GM18526 (cell line): Measurements from ENCODE around the gene CDK5R1.

ENCODE experiments used
- POLR2A ChIP-seq: IDR thresholded peaks from 3 replicates; pipeline ENCODE4 v1.6.1; 2011; ENCODE audit not compliant: insufficient read length; ENCODE audit errors: extremely low read depth

CDK5R1 gene

DNA sequence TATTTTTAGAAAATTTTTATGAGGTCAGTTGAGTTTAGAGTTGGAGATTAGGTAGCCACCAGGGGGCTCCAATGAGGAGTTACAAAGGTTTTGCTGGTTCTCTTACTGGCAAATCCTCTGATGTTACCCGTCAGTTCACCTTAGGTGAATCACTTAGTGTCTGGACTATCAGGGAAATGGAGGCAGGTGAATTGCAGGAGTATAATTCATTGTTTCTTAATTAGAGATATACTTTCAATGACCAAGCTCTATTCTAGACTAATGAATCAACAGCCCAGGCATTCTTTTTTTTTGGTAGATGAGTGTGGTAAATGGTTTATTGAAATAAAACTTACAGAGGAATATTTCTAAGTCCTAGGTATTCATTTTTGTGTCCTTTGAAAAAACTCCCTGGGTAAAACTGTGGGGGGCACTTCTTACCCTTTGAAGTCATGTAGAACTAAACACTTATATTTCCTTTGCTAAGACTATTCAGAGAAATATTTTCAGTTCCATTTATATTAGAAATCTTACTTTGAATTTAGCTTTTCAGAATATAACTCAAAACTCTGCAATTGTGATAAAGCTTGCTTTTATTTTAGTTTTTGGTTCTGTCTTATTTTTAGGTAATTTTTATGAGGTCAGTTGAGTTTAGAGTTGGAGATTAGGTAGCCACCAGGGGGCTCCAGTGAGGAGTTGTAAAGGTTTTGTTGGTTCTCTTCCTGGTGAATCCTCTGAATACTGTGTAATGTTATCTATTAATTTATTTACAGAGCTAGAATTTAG, 24.8 kb upstream of the CDK5R1 start:
- no peak for TF ChIP-seq POLR2A

DNA sequence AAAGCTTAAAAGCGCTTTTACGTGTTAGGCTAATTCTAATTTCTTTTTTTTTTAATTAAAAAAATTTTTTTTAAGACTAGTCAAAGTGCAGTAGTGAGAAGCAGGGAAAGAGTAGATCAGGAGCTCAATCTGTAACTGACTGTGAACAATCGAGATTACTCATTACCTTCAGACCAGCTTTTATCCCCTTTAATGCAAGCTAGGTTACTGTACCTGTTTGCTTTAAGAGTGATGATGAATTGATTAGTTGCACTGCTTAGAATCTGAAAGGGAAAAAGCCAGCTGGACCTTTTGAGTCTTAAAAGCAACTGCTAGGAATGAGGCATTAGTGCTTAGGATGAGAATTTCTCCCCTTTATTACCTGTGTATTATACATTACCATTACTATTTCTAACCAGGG, 23.5 kb upstream of the CDK5R1 start:
- TF ChIP-seq POLR2A, result no peak

DNA sequence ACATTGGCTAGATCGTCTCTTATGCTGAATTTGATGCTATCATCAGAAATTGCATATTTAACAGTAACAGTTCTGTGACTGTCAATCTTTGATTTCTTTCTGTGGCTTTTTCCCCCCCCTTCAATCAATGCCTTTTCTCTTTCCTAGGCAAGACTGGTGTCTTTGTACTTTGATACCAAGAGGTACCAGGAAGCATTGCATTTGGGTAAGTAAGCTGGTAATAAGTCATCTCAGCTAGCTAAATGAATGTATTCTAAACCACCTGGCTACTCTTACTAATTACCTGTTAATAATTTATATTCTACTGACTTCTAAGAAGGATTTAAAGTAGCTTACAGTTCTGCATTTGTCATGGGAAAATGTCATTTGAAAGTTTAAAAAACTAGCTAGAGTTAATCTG, 22.4 kb upstream of the CDK5R1 start:
- TF ChIP-seq POLR2A, result no peak

DNA sequence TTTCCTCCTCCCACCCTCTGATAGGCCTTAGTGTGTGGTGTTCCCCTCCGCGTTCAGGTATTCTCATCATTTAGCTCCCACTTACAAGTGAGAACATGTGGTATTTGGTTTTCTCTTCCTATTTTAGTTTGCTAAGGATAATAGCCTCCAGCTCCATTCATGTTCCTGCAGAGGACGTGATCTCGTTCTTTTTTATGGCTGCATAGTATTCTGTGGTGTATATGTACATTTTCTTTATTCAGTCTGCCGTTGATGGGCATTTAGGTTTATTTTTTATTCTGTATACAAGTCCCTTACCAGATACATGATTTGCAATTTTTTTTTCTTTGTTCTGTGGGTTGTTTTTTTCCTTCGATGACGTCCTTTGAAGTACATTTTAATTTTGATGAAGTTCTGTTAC, 18.8 kb upstream of the CDK5R1 start:
- TF ChIP-seq POLR2A, result no peak

DNA sequence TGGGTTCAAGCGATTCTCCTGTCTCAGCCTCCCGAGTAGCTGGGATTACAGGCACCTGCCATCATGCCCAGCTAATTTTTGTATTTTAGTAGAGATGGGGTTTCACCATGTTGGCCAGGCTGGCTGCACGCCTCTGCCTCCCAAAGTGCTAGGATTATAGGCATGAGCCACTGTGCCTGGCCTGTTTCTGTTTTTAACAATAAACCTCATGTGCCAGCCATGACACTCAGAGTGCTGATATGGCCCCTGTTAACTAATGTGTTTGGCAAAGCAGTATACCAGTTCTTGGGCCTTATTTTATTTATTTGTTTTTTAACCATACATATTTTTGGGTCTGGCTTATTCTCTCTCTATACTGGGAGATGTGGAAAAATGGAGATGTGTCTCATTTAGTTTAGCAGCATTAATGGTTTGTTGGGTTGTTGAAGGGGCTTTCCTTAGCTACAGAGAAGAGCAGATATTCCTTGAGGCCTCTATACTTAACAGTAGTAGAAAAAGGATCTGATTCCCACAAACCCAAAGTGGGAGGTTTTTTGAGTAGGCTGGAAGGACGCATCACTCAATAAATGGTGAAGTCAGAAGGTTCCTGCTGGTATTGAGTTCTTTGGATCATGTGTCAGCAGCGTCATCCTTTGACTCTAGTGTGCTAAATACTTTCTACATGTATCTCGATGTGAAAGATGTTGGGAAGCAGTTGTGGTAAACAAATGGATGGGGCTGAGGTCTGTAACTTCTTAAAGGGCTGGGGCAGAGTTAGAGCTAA, 16.2 kb upstream of the CDK5R1 start:
- TF ChIP-seq POLR2A, result no peak

DNA sequence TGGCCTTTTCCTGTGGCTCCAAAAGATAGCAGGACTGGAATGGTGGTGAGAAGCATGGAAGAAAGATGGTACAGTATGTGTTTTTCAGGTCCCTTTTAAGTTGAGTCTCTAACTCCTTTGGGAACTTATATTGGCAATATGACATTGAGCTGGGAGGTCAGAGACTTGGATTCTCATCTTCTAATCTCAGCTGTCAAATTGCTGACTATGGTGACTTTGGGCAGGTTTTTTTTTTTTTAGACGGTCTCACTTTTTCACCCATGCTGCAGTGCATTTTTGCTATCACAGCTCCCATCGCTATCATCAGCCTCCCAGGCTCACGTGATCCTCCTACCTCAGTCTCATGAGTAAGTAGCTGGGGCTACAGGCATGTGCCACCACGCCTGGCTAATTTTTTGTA, 15.1 kb upstream of the CDK5R1 start:
- TF ChIP-seq POLR2A, result no peak

DNA sequence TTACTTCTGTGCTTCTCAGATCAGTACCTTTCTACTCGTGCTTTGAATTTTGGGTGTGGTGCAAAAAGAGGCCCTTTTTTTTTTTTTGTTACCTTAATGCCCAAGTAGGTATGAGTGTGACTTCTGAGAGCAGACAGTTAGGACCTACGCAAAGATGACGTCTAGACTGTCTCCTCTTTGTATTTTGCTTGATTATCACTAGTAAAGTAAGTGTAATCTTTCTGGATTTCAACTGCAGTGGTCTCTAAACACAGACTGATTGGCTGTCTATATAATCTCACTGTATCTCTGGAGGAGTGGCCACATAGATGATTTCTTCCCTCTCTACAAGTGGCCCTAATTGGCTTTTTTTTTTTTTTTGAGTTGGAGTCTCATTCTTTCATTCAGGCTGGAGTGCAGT, 11.5 kb upstream of the CDK5R1 start:
- TF ChIP-seq POLR2A, result no peak

DNA sequence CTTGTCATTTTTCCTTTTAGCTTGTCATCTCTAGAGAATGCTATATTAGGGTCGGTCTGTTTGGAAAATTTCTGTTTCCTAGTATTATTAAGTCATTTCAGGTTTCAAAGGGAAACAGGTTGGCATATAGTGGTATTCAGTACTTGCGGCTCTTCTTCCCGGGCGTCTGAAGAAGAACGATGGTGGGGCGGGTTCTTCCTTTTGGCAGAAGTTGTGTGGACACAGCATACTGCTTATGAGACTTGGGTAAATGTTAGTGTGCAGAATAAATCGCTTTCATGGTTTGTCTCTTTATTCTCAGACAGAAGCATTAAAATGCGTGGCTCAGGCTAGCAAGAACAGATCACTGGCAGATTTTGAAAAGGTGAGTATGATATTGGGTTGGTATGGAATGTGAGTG, 9.6 kb upstream of the CDK5R1 start:
- TF ChIP-seq POLR2A, result no peak

DNA sequence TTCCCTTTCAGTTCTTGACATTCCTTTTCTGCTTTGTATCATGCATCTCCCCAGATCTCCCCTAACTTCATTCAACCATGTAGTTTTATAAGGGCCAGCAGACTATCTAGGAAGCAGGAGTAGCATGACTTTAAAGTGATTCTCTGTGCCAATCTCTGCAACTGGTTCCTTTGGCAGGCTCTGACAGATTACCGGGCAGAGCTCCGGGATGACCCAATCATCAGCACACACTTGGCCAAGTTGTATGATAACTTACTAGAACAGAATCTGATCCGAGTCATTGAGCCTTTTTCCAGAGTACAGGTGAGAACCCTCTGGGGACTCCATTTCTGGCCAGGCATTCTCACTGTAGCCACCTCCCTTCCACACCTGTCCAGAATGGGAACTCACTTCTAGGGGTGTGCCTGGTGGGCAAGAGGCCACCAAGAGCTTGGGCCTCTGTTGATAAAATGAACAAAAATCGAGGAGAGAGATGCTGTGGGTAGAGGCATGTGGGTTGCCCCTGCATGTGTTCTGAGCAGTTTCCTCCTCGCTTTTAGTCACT, 7.6 kb upstream of the CDK5R1 start:
- TF ChIP-seq POLR2A, result no peak

DNA sequence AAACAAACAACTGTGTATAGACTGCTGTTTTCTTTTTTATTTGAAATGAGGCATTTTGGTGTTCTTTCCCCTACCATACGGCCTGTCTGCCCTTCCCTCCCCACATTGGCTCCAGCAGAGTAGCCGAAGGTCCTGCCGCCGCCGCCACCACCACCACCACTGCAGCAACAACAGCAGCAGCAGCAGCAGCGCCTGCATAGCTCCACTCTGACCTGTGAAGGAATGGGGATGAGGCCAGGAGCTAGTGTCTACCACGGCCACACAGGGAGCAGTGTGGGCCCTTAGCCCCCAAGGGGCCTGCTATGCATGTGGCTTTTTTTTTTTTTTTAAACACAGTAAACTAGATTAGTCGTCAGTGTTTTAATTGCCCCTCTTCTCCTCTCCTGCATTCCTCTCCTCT, 5.6 kb upstream of the CDK5R1 start:
- no peak for TF ChIP-seq POLR2A

DNA sequence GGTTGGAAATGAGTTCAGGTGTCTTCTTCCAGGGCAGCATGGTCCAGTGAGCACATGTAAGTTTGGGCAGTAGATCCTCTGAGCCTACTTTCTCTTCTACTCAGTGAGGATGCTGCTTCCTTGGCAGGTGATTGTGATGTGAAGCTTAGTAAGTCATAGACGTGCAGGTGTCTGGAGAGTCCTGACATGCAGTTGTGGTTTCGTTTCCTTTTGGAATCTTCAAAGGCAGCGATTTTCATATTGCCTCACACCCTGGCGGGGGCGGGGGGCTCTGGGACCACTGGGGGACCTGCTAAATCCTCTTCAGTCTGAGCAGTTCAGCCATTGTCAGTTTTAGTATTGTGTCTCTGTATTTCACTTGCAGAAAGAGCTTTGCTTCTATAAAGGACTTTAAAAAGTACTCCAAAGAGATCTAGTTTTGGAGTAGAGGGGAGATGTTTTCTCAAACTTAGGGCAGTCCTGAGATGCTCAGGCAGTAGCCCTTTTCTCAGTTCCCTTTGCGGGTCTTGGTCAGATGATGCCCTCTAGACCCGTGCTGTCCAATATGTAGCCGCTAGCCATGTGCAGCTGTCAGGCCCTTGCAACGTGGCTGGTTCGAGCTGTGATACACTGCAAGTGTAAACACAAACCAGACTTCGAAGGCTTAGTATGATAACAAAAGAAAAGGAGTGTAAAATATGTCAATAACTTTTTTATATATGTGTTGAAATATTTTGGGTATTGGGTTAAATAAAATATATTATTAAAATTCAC, 4.0 kb upstream of the CDK5R1 start:
- TF ChIP-seq POLR2A, result no peak

DNA sequence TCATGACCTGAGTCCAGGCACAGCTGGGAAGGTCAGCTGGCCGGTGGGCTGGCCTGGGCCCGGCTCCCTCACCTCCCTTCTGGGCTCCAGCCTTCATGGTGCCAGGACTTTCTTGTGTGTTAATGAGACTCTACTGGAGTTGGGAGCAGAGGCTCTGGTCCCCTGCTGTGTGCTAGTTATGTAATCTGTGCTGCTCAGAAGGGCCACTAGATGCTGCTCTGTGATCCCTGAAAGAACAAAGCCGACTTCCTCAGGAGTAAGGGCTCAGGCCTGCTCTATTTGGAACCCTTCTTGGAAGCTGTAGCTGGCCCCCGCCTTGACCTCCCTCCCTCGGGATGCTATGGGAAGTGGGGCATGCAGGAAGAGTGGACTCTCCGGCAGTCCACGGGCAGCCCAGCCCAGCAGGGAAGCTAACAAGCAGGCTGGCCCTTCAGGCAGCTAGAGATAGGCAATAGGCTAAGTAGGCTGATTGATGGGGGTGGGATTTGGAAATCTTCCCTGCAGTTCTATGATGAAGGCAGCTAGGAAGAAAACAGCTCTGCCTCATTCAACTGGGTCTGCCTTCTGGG, 3.3 kb upstream of the CDK5R1 start:
- no peak for TF ChIP-seq POLR2A

DNA sequence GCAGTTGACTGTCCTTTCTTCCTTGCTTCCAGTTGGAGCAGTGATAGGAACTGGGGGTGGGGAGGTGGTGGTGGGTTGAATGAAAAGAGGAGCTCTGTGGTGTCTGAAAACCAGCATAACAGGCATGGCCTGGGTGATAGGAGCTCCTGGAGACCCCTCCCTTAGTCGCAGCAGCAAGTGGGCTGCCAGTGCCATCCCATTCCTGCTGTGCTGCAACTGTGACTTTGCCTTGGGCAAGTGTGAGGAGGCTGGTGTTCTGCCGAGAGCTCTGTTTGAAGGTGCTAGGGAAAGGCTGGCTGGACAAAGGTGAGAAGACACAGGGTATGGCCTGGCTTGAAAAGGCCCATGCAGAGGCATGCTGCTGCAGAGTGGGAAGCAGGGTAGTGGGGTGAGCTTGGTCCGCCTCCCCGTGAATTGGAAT, 2.7 kb upstream of the CDK5R1 start:
- TF ChIP-seq POLR2A, result no peak

DNA sequence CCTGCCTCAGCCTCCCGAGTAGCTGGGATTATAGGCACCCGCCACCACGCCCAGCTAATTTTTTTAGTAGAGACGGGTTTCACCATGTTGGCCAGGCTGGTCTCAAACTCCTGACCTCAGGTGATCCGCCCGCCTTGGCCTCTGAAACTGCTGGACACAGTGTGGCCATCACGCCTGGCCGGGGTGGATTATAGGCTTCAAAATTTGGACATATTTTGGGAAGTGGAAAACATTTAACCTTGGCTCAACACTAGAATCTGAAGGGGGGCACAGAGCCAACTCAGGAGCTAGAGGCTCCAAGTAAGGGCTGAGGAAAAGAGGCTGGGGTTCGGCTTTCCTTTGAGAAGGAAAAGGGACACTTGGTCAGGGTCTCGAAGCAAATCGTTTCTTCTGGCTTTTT, 2.2 kb upstream of the CDK5R1 start:
- TF ChIP-seq POLR2A, result no peak

DNA sequence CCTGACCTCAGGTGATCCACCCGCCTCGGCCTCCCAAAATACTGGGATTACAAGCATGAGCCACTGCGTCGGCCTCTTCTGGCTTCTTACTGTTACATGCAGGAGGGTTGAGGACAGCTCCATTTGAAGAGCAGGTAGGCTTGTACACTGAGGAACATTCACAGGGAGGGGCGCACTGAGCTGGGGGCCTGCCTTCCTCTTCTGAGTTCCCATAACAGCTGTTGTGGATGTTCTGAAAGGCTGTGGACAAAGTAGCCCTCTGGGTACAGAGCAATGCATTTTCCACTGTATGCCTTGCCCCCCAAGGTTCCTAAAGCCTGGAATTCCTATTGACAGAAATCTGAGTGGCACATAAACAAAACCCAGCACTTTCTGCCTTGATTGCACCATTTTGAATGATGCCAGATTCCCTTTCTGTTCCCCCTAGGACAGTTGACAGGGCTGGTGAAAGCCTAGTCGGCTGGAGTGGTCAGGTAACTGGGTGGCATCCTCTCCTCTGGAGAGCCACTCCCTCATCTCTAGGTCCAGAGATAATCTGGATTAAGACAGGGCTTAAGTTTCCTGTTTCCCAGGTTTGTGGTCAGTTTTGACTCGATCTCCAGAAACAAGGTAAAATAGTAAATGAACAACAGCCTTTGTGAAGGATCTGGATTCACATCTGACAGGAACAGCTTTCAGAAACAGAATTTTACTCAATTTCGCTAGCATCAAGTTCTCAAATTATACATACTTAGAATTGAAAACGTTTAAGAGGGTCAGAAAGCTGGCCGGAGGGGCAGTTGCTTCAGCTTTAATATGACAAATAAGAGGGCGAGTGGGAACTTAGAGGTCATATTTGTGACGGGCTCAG, 1.3 kb upstream of the CDK5R1 start:
- TF ChIP-seq POLR2A, result no peak

DNA sequence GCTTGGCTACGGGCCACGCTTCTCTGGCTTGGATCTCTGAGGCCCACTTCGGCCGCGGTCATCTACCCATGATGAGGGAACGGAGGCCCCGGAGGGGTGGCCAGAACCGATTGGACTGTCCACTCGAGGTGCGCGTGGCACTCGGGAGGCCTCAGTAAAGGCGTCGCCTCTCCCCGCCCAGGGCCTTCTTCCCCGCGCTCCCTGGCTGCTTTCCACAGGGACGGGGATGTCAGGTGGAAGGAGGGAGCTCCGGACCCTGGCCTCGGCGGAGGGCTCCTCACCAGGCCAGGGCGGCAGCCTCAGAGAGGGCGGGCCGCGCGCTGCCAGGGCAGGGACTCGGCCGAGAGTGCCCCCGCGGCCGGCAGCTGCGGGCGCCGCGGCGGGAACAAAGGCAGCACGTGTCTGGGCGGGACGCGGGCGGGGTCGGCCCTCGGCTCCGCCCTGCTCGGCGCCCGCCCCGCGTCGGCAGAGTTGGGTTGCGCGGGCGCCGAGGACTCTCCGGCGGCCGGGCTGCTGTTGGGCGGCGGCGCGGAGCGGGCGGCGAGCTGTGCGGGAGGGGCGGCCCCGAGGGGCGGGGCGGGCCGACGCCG, 587 bp upstream of the CDK5R1 start:
- TF ChIP-seq POLR2A, result no peak
